ENCODE measurements around the gene SAMSN1. TPM values are rescaled to one million over a fixed set of nuclear protein-coding genes. Genes with fewer than 3 reads are reported as not detected.

The SAMSN1 gene
- total and polyA plus RNA-seq, 2 experiments from 2014 or later = 3.2 to 5.4 TPM

- no peaks in the 10 kb centered on the region for H4K20me1 ChIP-seq (replicated peaks; ENCODE audit: insufficient read depth)
- H3K4me1 ChIP-seq (ENCODE audit: insufficient read depth) = 0 out of 2 replicates have a peak, but pooled peaks cover 8% of the 10 kb centered on the region
- peaks cover 3% of the 10 kb centered on the region for H3K27me3 Mint-ChIP-seq (ENCODE audit: insufficient read depth, low read depth, poor library complexity)
- H3F3A ChIP-seq (replicated peaks; ENCODE audit: low read depth) = no peaks in the 10 kb centered on the region
- no peak overlapping the region for H3K4me3 Mint-ChIP-seq
- no peaks in the 10 kb centered on the region for H3K9me3 Mint-ChIP-seq
- H3K4me2 ChIP-seq = no peak overlapping the region
- H3K4me3 ChIP-seq = no peak overlapping the region
- H3K27ac Mint-ChIP-seq = no peak overlapping the region
- TF ChIP-seq ZNF331 (CRISPR knock-in tag; IDR thresholded peaks at IDR 0.05; ENCODE audit: low read depth) (no peak), STAT1 (IDR thresholded peaks at IDR 0.05; ENCODE audit: unreplicated experiment) (no peak), EZH2 (IDR thresholded peaks at IDR 0.05; ENCODE audit: low read depth, unreplicated experiment) (no peak), JUNB (IDR thresholded peaks at IDR 0.05; ENCODE audit: unreplicated experiment) (no peak), ZNF114 (CRISPR knock-in tag; IDR thresholded peaks at IDR 0.05) (no peak), NANOG (IDR thresholded peaks at IDR 0.05; ENCODE audit: borderline replicate concordance) (no peak), CTCF (conservative IDR thresholded peaks at IDR 0.05; ENCODE audit: low read depth in 2 of 2) (no peak), EZH2phosphoT487 (IDR thresholded peaks at IDR 0.05; ENCODE audit: unreplicated experiment) (no peak), POLR2AphosphoS5 (IDR thresholded peaks at IDR 0.05; ENCODE audit: low read depth) (no peak)
- TF ChIP-seq, protein P1, sequence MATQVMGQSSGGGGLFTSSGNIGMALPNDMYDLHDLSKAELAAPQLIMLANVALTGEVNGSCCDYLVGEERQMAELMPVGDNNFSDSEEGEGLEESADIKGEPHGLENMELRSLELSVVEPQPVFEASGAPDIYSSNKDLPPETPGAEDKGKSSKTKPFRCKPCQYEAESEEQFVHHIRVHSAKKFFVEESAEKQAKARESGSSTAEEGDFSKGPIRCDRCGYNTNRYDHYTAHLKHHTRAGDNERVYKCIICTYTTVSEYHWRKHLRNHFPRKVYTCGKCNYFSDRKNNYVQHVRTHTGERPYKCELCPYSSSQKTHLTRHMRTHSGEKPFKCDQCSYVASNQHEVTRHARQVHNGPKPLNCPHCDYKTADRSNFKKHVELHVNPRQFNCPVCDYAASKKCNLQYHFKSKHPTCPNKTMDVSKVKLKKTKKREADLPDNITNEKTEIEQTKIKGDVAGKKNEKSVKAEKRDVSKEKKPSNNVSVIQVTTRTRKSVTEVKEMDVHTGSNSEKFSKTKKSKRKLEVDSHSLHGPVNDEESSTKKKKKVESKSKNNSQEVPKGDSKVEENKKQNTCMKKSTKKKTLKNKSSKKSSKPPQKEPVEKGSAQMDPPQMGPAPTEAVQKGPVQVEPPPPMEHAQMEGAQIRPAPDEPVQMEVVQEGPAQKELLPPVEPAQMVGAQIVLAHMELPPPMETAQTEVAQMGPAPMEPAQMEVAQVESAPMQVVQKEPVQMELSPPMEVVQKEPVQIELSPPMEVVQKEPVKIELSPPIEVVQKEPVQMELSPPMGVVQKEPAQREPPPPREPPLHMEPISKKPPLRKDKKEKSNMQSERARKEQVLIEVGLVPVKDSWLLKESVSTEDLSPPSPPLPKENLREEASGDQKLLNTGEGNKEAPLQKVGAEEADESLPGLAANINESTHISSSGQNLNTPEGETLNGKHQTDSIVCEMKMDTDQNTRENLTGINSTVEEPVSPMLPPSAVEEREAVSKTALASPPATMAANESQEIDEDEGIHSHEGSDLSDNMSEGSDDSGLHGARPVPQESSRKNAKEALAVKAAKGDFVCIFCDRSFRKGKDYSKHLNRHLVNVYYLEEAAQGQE (IDR thresholded peaks at IDR 0.05; ENCODE audit: unreplicated experiment) = no peak
- TF ChIP-seq, protein P2, sequence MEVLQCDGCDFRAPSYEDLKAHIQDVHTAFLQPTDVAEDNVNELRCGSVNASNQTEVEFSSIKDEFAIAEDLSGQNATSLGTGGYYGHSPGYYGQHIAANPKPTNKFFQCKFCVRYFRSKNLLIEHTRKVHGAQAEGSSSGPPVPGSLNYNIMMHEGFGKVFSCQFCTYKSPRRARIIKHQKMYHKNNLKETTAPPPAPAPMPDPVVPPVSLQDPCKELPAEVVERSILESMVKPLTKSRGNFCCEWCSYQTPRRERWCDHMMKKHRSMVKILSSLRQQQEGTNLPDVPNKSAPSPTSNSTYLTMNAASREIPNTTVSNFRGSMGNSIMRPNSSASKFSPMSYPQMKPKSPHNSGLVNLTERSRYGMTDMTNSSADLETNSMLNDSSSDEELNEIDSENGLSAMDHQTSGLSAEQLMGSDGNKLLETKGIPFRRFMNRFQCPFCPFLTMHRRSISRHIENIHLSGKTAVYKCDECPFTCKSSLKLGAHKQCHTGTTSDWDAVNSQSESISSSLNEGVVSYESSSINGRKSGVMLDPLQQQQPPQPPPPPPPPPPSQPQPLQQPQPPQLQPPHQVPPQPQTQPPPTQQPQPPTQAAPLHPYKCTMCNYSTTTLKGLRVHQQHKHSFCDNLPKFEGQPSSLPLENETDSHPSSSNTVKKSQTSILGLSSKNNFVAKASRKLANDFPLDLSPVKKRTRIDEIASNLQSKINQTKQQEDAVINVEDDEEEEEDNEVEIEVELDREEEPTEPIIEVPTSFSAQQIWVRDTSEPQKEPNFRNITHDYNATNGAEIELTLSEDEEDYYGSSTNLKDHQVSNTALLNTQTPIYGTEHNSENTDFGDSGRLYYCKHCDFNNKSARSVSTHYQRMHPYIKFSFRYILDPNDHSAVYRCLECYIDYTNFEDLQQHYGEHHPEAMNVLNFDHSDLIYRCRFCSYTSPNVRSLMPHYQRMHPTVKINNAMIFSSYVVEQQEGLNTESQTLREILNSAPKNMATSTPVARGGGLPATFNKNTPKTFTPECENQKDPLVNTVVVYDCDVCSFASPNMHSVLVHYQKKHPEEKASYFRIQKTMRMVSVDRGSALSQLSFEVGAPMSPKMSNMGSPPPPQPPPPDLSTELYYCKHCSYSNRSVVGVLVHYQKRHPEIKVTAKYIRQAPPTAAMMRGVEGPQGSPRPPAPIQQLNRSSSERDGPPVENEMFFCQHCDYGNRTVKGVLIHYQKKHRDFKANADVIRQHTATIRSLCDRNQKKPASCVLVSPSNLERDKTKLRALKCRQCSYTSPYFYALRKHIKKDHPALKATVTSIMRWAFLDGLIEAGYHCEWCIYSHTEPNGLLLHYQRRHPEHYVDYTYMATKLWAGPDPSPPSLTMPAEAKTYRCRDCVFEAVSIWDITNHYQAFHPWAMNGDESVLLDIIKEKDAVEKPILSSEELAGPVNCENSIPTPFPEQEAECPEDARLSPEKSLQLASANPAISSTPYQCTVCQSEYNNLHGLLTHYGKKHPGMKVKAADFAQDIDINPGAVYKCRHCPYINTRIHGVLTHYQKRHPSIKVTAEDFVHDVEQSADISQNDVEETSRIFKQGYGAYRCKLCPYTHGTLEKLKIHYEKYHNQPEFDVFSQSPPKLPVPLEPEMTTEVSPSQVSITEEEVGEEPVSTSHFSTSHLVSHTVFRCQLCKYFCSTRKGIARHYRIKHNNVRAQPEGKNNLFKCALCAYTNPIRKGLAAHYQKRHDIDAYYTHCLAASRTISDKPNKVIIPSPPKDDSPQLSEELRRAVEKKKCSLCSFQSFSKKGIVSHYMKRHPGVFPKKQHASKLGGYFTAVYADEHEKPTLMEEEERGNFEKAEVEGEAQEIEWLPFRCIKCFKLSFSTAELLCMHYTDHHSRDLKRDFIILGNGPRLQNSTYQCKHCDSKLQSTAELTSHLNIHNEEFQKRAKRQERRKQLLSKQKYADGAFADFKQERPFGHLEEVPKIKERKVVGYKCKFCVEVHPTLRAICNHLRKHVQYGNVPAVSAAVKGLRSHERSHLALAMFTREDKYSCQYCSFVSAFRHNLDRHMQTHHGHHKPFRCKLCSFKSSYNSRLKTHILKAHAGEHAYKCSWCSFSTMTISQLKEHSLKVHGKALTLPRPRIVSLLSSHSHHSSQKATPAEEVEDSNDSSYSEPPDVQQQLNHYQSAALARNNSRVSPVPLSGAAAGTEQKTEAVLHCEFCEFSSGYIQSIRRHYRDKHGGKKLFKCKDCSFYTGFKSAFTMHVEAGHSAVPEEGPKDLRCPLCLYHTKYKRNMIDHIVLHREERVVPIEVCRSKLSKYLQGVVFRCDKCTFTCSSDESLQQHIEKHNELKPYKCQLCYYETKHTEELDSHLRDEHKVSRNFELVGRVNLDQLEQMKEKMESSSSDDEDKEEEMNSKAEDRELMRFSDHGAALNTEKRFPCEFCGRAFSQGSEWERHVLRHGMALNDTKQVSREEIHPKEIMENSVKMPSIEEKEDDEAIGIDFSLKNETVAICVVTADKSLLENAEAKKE (CRISPR knock-in tag; IDR thresholded peaks at IDR 0.05) = no peak
- H3K36me3 Mint-ChIP-seq (ENCODE audit: low read depth) = no peaks in the 10 kb centered on the region
- H2AFZ ChIP-seq = no peak overlapping the region
- H3K4me1 Mint-ChIP-seq = peaks cover 13% of the 10 kb centered on the region
- H3K27ac ChIP-seq (ENCODE audit: low read depth) = no peak overlapping the region
- H3K36me3 ChIP-seq (ENCODE audit: insufficient read depth) = no peaks in the 10 kb centered on the region
- ATAC-seq = no peak
- 0 out of 2 replicates have a peak, but pooled peaks cover 9% of the 10 kb centered on the region for H3K9me2 ChIP-seq (ENCODE audit: insufficient read depth)
- H3K27me3 ChIP-seq (ENCODE audit: insufficient read depth) = no peaks in the 10 kb centered on the region
- no peaks in the 10 kb centered on the region for H3K79me2 ChIP-seq (replicated peaks; ENCODE audit: insufficient read depth)
- DNase-seq (ENCODE audit: low spot score) = no peak
These were observed 89.2 kb downstream of the SAMSN1 start for GRCh38 chr21:14456911-14457310.
